Measurements from ENCODE around the gene ELOVL4. TPM values are rescaled to one million over a fixed set of nuclear protein-coding genes. Genes with fewer than 3 reads are reported as not detected.

Gene ELOVL4
- total and polyA plus RNA-seq, 2 of the 13 experiments (the other 11 are each of a cell fraction or from before 2014, with no cell fraction given): 0.04 TPM; not detected in 1

- Histone ChIP-seq H3K9ac (ENCODE audit: insufficient read depth, low read depth, low read length) (no peak overlapping the region), H3K27ac (ENCODE audit: extremely low read length, insufficient read depth, low read length) (no peak overlapping the region), H3K9me3 (ENCODE audit: low read length) (no peaks in the 10 kb centered on the region), H3K4me1 (ENCODE audit: insufficient read depth, low read length) (no peaks in the 10 kb centered on the region), H3K36me3 (replicated peaks in 1 of 2; ENCODE audit: control insufficient read depth in 1 of 2, insufficient read depth in 2 of 2, low read length in 2 of 2) (no peaks in the 10 kb centered on the region), H3K27me3 (ENCODE audit: control insufficient read depth in 1 of 2, insufficient read depth in 2 of 2, low read length in 2 of 2) (no peaks in the 10 kb centered on the region), H3K79me2 (ENCODE audit: insufficient read depth, low read length) (no peaks in the 10 kb centered on the region), H4K20me1 (ENCODE audit: insufficient read depth, low read length) (no peaks in the 10 kb centered on the region), H2AFZ (ENCODE audit: low read length) (no peak overlapping the region), H3K4me3 (replicated peaks in 1 of 3; ENCODE audit: insufficient read depth in 1 of 3, low read depth in 2 of 3, low read length in 3 of 3) (no peak overlapping the region), H3K4me2 (ENCODE audit: low read depth, low read length) (no peak overlapping the region)
- in situ Hi-C loops (cut with HindIII; ENCODE audit: extremely low pct_ligation_motif_present, low pct_unique_long_range_greater_than_20kb): no loop called here
- DNase-seq (ENCODE audit: low spot score): no peak
- intact Hi-C loops (cut with micrococcal nuclease; ENCODE audit: unreplicated experiment): no loop called here
- WGBS (ENCODE audit: low lambda C conversion rate): 37% methylated on average over 3 of the region's 3 CpGs
- no peak for TF ChIP-seq ZSCAN25 (CRISPR knock-in tag; IDR thresholded peaks at IDR 0.05)
- no peak for TF ChIP-seq ETS1 (CRISPR knock-in tag; IDR thresholded peaks at IDR 0.05)
- TF ChIP-seq ATF7 (IDR thresholded peaks at IDR 0.05): peak; percentile 35; the same call in 1 of the 2 replicates
- no peak for TF ChIP-seq ATF7 (CRISPR knock-in tag; IDR thresholded peaks at IDR 0.05)
- no peak for ATAC-seq
- POLR2A ChIA-PET: no interaction called here
- no TSS peak for BruUV-seq (replicated peaks)
- CTCF ChIA-PET (ENCODE audit: low intra/inter-chr PET ratio, low total read pairs): no interaction called here
- no peak for FAIRE-seq
These were observed 17.3 kb upstream of the ELOVL4 start for GRCh38 chr6:79964607-79965081.

DNA sequence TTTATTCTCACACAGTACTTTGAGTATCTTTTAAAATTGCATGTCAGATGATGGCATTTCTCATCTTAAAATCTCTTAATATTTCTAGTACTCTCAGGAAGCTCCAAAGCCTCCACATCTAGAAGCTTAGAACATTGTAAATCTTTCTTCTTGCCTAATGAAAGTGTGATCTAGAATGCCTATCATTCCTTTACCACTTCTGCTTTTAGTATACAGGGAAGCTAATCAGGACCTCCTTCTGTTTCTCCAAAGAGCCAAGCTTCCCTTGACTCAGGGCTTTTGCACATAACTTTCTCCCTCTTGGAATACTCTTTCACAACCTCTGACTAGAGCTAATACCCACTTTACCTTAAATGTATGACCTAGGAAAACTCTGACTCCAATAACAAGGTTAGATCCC is 7.5 kb upstream of the ELOVL4 start:
- ChIA-PET POLR2A (no interaction called here), CTCF (ENCODE audit: low intra/inter-chr PET ratio, low total read pairs) (no interaction called here)
- in situ Hi-C loops (cut with HindIII; ENCODE audit: extremely low pct_ligation_motif_present, low pct_unique_long_range_greater_than_20kb) (no loop called here), intact Hi-C loops (cut with micrococcal nuclease; ENCODE audit: unreplicated experiment) (no loop called here)
- no peak for DNase-seq (ENCODE audit: low spot score)
- Histone ChIP-seq H3K4me1 (ENCODE audit: insufficient read depth, low read length) (no peaks in the 10 kb centered on the region), H3K79me2 (ENCODE audit: insufficient read depth, low read length) (no peaks in the 10 kb centered on the region), H3K27ac (ENCODE audit: extremely low read length, insufficient read depth, low read length) (no peak overlapping the region), H3K4me2 (ENCODE audit: low read depth, low read length) (no peak overlapping the region), H4K20me1 (ENCODE audit: insufficient read depth, low read length) (no peaks in the 10 kb centered on the region), H3K4me3 (replicated peaks in 1 of 3; ENCODE audit: insufficient read depth in 1 of 3, low read depth in 2 of 3, low read length in 3 of 3) (no peak overlapping the region), H3K27me3 (ENCODE audit: control insufficient read depth in 1 of 2, insufficient read depth in 2 of 2, low read length in 2 of 2) (no peaks in the 10 kb centered on the region), H3K9ac (ENCODE audit: insufficient read depth, low read depth, low read length) (no peak overlapping the region), H3K36me3 (replicated peaks in 1 of 2; ENCODE audit: control insufficient read depth in 1 of 2, insufficient read depth in 2 of 2, low read length in 2 of 2) (no peaks in the 10 kb centered on the region), H2AFZ (ENCODE audit: low read length) (no peak overlapping the region), H3K9me3 (ENCODE audit: low read length) (no peaks in the 10 kb centered on the region)
- ATAC-seq: no peak
- no peak for TF ChIP-seq ZNF451 (CRISPR knock-in tag; IDR thresholded peaks at IDR 0.05)
- TF ChIP-seq BCL3 (CRISPR knock-in tag; IDR thresholded peaks at IDR 0.05): no peak
- no peak for TF ChIP-seq ZNF773 (CRISPR knock-in tag; IDR thresholded peaks at IDR 0.05; ENCODE audit: borderline replicate concordance)
- TF ChIP-seq SRSF4 (IDR thresholded peaks at IDR 0.05; ENCODE audit: low read depth, low read length, poor library complexity, severe bottlenecking): no peak
- no peak for TF ChIP-seq NR2F2 (IDR thresholded peaks at IDR 0.05; ENCODE audit: borderline replicate concordance, low read depth)
- no peak for TF ChIP-seq ZNF296 (CRISPR knock-in tag; conservative IDR thresholded peaks at IDR 0.05)
- no peak for TF ChIP-seq GATA4 (IDR thresholded peaks at IDR 0.05; ENCODE audit: borderline replicate concordance, low read depth)
- TF ChIP-seq NFE2 (CRISPR knock-in tag; IDR thresholded peaks at IDR 0.05): no peak
- no peak for TF ChIP-seq SIN3A (IDR thresholded peaks at IDR 0.05; ENCODE audit: borderline replicate concordance, low read depth, low read length)
- TF ChIP-seq, protein P1, sequence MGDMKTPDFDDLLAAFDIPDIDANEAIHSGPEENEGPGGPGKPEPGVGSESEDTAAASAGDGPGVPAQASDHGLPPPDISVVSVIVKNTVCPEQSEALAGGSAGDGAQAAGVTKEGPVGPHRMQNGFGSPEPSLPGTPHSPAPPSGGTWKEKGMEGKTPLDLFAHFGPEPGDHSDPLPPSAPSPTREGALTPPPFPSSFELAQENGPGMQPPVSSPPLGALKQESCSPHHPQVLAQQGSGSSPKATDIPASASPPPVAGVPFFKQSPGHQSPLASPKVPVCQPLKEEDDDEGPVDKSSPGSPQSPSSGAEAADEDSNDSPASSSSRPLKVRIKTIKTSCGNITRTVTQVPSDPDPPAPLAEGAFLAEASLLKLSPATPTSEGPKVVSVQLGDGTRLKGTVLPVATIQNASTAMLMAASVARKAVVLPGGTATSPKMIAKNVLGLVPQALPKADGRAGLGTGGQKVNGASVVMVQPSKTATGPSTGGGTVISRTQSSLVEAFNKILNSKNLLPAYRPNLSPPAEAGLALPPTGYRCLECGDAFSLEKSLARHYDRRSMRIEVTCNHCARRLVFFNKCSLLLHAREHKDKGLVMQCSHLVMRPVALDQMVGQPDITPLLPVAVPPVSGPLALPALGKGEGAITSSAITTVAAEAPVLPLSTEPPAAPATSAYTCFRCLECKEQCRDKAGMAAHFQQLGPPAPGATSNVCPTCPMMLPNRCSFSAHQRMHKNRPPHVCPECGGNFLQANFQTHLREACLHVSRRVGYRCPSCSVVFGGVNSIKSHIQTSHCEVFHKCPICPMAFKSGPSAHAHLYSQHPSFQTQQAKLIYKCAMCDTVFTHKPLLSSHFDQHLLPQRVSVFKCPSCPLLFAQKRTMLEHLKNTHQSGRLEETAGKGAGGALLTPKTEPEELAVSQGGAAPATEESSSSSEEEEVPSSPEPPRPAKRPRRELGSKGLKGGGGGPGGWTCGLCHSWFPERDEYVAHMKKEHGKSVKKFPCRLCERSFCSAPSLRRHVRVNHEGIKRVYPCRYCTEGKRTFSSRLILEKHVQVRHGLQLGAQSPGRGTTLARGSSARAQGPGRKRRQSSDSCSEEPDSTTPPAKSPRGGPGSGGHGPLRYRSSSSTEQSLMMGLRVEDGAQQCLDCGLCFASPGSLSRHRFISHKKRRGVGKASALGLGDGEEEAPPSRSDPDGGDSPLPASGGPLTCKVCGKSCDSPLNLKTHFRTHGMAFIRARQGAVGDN (CRISPR knock-in tag; IDR thresholded peaks at IDR 0.05): no peak
- no peak for FAIRE-seq
- no TSS peak for BruUV-seq (replicated peaks)
